Glomerular visceral epithelial cell (primary cell): ENCODE results near the gene SPHKAP.
"Not testable (repeated sequence)": the region's sequence is repeated elsewhere in the genome, so short reads cannot be mapped to it uniquely, and the experiment has no call there.

Experiments
- DNase-seq: peaks from one replicate; pipeline ENCODE4 v3.0.0-alpha.2; 2016; ENCODE audit errors: extremely low spot score

The SPHKAP gene

DNA sequence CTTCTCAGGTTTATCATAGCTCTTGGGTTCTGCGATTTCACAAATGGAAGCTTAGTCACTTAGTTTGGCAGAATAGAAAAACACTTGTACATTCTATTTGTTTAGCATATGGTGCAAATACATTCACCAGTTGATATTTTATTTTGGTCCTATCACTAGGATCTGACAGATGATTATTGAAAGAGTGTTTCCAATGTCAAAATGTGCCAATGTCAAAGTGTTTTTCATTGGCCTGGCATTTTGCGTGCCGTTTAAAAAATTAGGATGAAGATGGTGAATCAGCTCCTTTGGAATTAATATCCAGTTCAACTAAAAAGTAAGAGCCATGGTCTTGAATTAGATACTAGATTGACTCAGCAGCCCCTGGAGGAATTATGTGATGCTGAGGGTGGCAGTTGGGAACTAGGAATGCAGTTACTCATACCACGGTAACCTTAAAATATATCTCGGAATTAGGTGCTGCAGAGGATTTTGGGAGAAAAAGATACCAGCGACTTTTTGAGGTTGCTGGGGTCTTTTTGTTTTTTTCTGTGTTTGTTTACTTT lies 87.0 kb downstream of the SPHKAP start:
- no peak for DNase-seq

GRCh38 chr2:228092056-228092455 lies 89.4 kb downstream of the SPHKAP start:
- DNase-seq, result no peak

DNA sequence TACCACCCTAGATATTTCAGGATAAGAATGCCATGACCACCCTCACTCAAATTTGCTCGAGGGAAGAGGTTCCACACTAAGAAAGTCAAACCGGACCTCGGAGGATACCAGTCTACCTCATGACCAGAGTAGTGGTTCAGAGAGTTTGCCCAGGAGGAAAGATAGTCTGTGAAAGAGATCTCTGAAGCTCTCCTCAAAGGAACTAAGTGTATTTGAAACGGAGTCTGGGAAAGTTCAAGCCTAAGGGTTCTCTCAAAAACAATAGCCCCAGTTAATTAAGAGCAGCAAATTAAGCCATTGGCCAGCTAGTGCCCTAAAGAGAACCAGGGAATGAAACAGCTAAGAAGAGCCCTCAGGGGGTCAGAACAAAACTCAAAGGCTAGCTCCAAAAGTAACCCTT lies 94.9 kb downstream of the SPHKAP start:
- DNase-seq, result no peak

- no peak for DNase-seq
Observed at GRCh38 chr2:228084717-228085116, 96.8 kb downstream of the SPHKAP start.

- DNase-seq, result no peak
Observed at GRCh38 chr2:228083131-228083530, 98.4 kb downstream of the SPHKAP start.

- DNase-seq, result no peak
Observed at GRCh38 chr2:228082571-228082970, 98.9 kb downstream of the SPHKAP start.

DNA sequence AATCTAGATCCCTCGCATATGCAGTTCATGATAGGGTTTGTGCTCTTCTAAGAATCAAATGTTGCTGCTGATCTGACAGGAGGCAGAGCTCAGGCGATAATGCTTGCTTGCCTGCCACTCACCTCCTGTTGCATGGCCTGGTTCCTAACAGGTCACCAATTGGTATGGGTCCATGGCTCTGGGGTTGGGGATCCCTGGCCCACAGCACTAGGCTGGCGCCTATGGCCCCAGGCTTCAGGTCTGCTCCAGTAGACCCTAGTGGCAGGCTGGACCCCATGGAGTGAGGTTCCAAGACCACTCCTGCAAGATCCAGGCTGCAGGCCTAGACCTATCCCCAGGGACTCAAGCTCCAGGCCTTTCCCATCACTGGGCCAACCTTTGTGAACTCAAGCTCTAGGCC lies 102.3 kb downstream of the SPHKAP start:
- DNase-seq, result no peak

DNA sequence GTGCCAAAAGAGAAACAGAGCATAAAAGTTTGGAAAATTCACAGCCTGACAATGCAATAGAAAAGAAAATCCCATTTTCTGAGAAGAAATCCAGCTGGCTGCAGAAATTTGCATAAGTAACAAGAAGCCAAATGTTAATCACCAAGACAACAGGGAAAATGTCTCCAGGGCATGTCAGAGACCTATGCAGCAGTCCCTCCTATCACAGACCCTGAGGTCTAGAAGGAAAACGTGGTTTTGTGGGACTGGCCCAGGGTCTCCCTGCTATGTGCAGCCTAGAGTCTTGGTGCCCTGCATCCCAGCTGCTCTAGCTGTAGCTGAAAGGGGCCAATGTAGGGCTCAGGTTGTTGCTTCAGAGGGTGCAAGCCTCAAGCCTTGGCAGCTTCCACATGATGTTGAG lies 104.8 kb downstream of the SPHKAP start:
- DNase-seq, result not testable (repeated sequence)

DNA sequence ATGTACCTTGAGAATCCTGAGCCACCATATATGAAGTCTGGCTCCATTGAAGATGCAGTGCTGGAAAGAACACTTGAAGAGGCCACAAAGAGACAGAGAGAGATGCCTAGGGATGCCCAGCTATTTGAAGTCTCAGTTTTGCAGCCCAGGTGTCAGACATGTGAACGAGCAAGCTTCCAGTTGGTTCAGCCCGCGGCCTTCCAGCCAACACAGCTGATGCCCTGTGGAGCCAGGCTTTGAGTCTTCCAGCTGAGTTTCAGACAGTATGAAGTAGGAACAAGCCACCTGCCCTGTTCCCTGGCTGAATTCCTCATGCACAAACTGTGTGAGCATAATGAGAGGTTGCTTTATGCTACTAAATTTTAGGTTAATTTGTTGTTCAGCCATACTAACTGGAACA lies 108.8 kb downstream of the SPHKAP start:
- no peak for DNase-seq

- DNase-seq, result no peak
Observed at GRCh38 chr2:228067309-228067708, 114.2 kb downstream of the SPHKAP start.

DNA sequence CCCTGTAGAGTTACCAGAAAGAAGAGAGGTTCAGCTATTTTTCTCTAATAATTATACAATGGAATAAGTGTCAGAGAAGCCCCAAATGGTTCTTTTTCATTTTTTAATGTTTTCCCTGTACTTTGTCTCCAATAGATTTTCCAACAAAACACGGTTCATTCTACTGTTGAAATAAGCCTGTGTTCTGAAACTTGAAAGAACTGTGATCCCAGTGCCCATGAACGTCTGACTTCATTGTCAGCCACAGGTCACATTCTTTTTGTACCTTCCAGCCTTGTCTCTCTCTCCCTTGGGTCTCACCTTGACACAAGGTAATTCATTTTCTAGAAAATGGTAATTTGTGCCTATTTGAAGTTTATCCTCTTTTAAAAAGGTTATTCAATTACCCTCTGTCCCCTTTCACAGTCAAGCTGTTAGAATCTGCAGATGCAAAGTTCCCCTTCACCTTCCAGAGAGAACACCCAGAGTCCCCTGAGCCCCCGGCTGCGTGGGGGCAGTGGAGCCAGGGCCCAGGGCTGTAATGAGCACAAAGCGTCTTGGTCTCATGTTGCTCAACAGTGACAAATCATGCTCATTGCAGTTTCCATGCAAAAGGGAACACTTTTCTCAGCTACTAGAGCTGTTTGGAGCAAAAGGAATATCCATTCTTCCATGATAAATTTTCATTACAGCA lies 115.2 kb downstream of the SPHKAP start:
- no peak for DNase-seq

DNA sequence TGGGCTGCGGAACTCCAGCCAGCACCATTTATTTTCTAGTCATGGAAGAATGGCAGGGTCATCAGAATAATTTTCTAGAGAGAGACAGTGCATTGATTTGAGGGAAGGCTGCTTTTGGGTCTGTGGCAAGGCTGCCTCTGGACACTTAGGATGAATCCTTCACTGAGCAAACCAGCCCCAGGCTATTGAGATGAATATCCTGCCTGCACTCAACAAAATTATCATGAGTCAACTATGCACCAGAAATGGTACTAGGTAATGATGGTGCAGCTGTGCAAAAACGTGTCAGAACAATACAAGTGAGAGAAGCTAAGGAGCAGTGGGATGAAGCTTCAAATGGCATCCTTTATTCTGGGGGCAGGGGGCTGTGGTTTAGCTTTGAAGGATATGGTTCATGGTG lies 115.8 kb downstream of the SPHKAP start:
- DNase-seq, result no peak

DNA sequence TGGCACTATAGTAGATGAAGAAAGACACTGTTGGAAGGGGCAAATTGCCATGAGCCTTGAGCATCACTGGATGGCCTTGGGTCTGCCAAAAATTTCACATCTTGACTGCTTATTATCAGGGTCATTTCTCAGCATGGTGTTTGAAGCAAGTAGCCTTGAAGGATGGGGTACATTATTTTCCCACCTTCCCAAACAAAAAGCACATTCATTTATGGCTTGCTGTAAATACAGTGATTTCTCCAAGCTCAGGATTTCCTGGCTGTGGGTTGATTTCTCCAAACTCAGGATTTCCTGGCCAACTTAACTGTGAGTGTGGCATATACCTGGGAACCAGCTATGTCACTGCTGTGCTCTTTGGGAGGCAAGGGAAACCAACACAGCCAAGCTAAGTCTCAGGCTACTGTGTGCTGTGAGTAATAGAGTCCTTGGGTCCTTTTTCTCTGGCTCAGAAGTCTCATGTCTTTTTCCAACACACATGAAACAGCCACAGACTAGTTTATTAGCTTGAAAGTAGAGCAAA lies 116.6 kb downstream of the SPHKAP start:
- DNase-seq, result no peak

DNA sequence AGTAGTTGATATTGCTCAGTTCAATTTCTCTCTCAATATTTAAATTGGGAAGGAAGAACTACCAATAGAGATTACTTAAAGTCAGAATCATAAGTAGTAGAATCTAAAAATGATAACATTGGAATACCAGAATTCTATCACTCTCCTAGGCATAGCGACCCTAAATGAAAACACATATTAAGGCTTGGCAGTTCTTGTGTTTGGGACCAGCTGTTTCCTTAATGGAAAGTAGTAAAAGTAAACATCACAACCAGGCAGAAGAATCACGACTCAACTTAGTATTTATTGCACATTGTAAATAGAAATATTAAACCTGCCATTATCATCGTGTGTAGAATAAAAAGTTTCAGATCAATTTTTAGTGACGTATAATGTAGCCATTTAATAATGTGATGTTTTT lies 117.5 kb downstream of the SPHKAP start:
- DNase-seq, result no peak

DNA sequence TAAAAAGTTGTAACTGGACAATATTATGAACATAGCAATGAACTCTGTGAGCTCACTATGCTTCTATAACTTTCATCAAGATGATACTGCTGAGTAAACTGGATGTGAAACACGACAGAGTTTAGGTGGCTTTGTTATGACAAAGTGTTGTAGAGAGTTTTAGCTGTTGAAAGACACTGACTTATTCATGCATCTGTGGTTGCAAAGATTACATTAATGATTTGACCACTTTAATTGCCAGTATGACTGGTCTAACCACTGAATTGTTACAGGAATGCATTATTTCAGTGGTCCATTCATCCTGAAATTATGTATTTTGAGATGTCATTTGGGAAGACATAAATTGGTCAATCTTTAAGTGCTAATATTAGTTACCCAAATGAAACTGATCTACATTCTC lies 117.9 kb downstream of the SPHKAP start:
- DNase-seq, result no peak

DNA sequence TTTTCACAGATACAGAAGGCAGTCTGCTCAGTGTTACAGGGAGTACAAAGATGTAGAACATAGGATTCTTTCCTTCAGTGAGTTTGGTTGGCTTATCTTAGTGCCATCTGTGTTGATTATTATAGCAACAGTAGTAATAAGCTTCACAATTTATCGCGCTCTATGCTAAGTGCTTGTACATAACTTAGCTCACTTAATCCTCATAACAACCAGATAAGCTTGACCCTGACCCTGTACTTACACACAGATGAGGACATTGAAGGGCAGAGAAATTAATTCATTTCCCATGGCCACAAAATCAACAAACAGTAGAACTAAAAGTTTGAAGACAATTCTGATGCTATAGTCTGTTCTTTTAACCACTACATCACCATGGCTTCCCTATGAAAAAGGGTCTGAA lies 121.8 kb downstream of the SPHKAP start:
- DNase-seq, result no peak

GRCh38 chr2:228056293-228057097 lies 125.0 kb downstream of the SPHKAP start:
- no peak for DNase-seq

- peak; percentile 15 for DNase-seq
Observed at GRCh38 chr2:228048838-228049490, 132.5 kb downstream of the SPHKAP start.

GRCh38 chr2:228040995-228041394 lies 140.5 kb downstream of the SPHKAP start:
- no peak for DNase-seq

DNA sequence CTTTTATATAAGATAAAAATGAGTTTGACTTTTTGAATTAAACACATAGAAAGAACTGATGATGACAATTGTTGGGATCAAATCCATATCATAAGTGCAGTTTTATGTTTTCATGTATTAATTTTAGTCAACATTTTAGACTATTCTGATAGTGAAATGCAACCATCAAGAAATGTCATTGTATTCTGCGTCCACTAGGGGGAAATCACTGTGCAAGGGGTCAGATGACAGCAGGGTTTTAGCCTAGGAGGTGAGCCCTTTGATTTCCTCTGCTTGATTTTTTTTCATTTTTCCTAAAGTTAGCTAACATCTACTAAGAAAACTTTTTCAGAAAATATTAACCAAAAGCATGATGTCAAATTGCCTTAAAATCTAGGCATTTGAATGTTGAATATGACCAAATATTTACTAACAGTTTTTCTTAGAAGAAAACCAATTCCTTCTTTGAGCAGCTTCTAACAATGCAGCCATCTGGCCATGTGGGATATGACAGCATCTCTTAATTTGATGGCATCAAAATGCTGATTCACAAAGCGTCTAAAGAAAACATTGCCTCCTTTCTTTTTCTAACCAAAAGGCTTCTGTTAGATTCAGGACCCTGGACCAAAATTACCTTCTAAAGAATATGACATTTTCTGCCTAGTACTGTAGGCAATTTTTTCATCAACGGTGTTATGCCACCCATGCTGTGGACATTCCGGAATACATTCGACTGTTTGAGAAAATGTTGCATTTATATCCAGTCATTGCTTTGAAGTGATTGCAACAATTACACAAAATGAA lies 141.5 kb downstream of the SPHKAP start:
- peak; percentile 10 for DNase-seq

GRCh38 chr2:228038967-228039366 lies 142.5 kb downstream of the SPHKAP start:
- no peak for DNase-seq

DNA sequence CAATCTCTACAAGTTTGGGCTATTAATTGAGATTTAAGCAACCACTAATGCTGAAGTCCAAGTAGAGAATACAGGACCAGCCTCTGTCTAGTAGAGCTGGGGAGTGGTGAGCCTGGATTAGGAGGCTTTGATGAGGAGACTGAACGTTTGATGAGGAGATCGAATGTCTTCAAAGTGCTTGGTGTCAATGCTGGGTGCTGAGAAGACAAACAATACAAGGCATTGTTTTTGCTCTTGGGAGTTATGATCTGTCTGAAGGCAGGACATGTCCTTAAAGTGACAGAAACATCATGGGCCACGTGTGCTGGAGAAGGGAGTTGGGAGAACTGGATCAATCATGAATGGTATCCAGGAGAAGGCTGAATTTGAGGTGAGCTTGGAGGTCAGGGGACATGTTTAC lies 143.6 kb downstream of the SPHKAP start:
- DNase-seq, result no peak
